Smooth muscle cell (in vitro differentiated cells): ENCODE measurements around the gene DAGLA. TPM values are rescaled to one million over a fixed set of nuclear protein-coding genes. Genes with fewer than 3 reads are reported as not detected.

Experiments used
- DNase-seq: peaks from one replicate; lab custom pipeline; 2025; ENCODE audit not compliant: unreplicated experiment; lab: John Stamatoyannopoulos, UW
- H2AFZ ChIP-seq: fragments of 200-600 bp; sonication (generic); 2 replicates; pipeline ENCODE4 v1.6.0; 2016; ENCODE audit warnings: antibody characterized with exemption, low read depth, mild to moderate bottlenecking
- H3F3A ChIP-seq: fragments of 200-600 bp; sonication (generic); 2 replicates; pipeline ENCODE4 v1.6.0; 2017; ENCODE audit warnings: antibody characterized with exemption, low read depth
- H3K27ac ChIP-seq: fragments of 200-600 bp; sonication (generic); 2 replicates; pipeline ENCODE4 v1.5.1; 2016; ENCODE audit warnings: low read depth, mild to moderate bottlenecking
- H3K27me3 ChIP-seq: fragments of 200-600 bp; sonication (generic); 2 replicates; pipeline ENCODE4 v1.6.1; 2016; ENCODE audit warnings: low read depth, mild to moderate bottlenecking
- H3K36me3 ChIP-seq: fragments of 200-600 bp; sonication (generic); 2 replicates; pipeline ENCODE4 v1.5.1; 2016; ENCODE audit warnings: low read depth
- H3K4me1 ChIP-seq: fragments of 200-600 bp; sonication (generic); 2 replicates; pipeline ENCODE4 v1.5.1; 2016; ENCODE audit warnings: low read depth
- H3K4me2 ChIP-seq: fragments of 200-600 bp; sonication (generic); 2 replicates; pipeline ENCODE4 v1.6.0; 2016; ENCODE audit warnings: mild to moderate bottlenecking
- H3K4me3 ChIP-seq: fragments of 200-600 bp; sonication (generic); 2 replicates; pipeline ENCODE4 v1.5.1; 2016; ENCODE audit warnings: mild to moderate bottlenecking
- H3K79me2 ChIP-seq: fragments of 200-600 bp; sonication (generic); 2 replicates; pipeline ENCODE4 v1.6.0; 2016; ENCODE audit warnings: low read depth, mild to moderate bottlenecking
- H3K9ac ChIP-seq: fragments of 200-600 bp; sonication (generic); 2 replicates; pipeline ENCODE4 v1.6.0; 2016; ENCODE audit warnings: low read depth
- H3K9me3 ChIP-seq: fragments of 200-600 bp; sonication (generic); replicated peaks from 2 replicates; pipeline ENCODE4 v1.5.1; 2016; ENCODE audit warnings: low read depth
- H4K20me1 ChIP-seq: fragments of 200-600 bp; sonication (generic); 2 replicates; pipeline ENCODE4 v1.6.0; 2016; ENCODE audit warnings: low read depth
- CTCF ChIP-seq: fragments of 200-600 bp; sonication (generic); IDR thresholded peaks from 2 replicates; pipeline ENCODE4 v1.5.1; 2017; ENCODE audit warnings: borderline replicate concordance, mild to moderate bottlenecking, antibody characterized with exemption; ENCODE audit not compliant: insufficient read depth, poor library complexity, severe bottlenecking
- WGBS: methylation state at CpG from one replicate; pipeline ENCODE4 v1.1.7; 2016; ENCODE audit warnings: low lambda C conversion rate; 5-methylcytosine and 5-hydroxymethylcytosine counted together
- polyA plus RNA-seq: library from polyadenylated mRNA; unstranded; fragments of >200 nt; fragmentation: Nextera tagmentation; extraction: Ambion mirVana; gene quantifications from 2 replicates; pipeline ENCODE4 v1.2.1, GENCODE V29; 2016
- total RNA-seq: library from RNA; depleted of rRNA; stranded (reverse); fragments of >200 nt; gene quantifications from 2 replicates; pipeline ENCODE4 v1.2.3, GENCODE V29; 2014

Gene DAGLA
- total and polyA plus RNA-seq, 2 experiments from 2014 or later: 1.3 to 3.9 TPM

- Histone ChIP-seq H2AFZ (no peak overlapping the region), H3K79me2 (peaks cover 6% of the 10 kb centered on the region), H3K4me2 (no peak overlapping the region), H3K4me3 (no peak overlapping the region), H3K27me3 (no peaks in the 10 kb centered on the region), H3K27ac (peak overlapping the region; percentile 26), H4K20me1 (peaks cover 18% of the 10 kb centered on the region), H3K9me3 (no peaks in the 10 kb centered on the region), H3K4me1 (no peaks in the 10 kb centered on the region), H3K36me3 (no peaks in the 10 kb centered on the region), H3K9ac (no peak overlapping the region), H3F3A (peaks cover 13% of the 10 kb centered on the region)
- no peak for DNase-seq
- WGBS: 97% methylated on average over 11 of the region's 11 CpGs
- no peak for TF ChIP-seq CTCF
These were observed 105.7 kb downstream of the DAGLA start for GRCh38 chr11:61785837-61786402.

- TF ChIP-seq CTCF: peak; percentile 54
- no peak overlapping the region for H3K4me2 ChIP-seq
- peaks cover 18% of the 10 kb centered on the region for H4K20me1 ChIP-seq
- no peaks in the 10 kb centered on the region for H3K27me3 ChIP-seq
- 69% methylated on average over 9 of the region's 9 CpGs for WGBS
- H3K36me3 ChIP-seq: no peaks in the 10 kb centered on the region
- H2AFZ ChIP-seq: no peak overlapping the region
- H3K9ac ChIP-seq: no peak overlapping the region
- peaks cover 6% of the 10 kb centered on the region for H3K4me1 ChIP-seq
- no peak for DNase-seq
- H3K79me2 ChIP-seq: peaks cover 16% of the 10 kb centered on the region
- no peak overlapping the region for H3K27ac ChIP-seq
- no peaks in the 10 kb centered on the region for H3K9me3 ChIP-seq
- no peak overlapping the region for H3K4me3 ChIP-seq
- peaks cover 13% of the 10 kb centered on the region for H3F3A ChIP-seq
These were observed 107.8 kb downstream of the DAGLA start for GRCh38 chr11:61787928-61788491.

- no peaks in the 10 kb centered on the region for H3K27me3 ChIP-seq
- H4K20me1 ChIP-seq: peaks cover 5% of the 10 kb centered on the region
- 9% methylated on average over 14 of the region's 14 CpGs for WGBS
- peak overlapping the region; percentile 96 for H3K9ac ChIP-seq
- H3K79me2 ChIP-seq: peaks cover 39% of the 10 kb centered on the region
- H3K4me1 ChIP-seq: peaks cover 16% of the 10 kb centered on the region
- peak; percentile 50 for DNase-seq
- H3K27ac ChIP-seq: peak overlapping the region; percentile 99
- no peak for TF ChIP-seq CTCF
- no peaks in the 10 kb centered on the region for H3K36me3 ChIP-seq
- peak overlapping the region; percentile 78 for H3K4me3 ChIP-seq
- H3K4me2 ChIP-seq: peak overlapping the region; percentile 91
- peak overlapping the region; percentile 78 for H2AFZ ChIP-seq
- no peaks in the 10 kb centered on the region for H3K9me3 ChIP-seq
- H3F3A ChIP-seq: peaks cover 10% of the 10 kb centered on the region
These were observed 111.6 kb downstream of the DAGLA start for GRCh38 chr11:61791737-61792309.
